Kidney (tissue), 14 donors: Measurements from ENCODE around the gene SEM1. TPM values are rescaled to one million over a fixed set of nuclear protein-coding genes. Genes with fewer than 3 reads are reported as not detected.

Source experiments
- DNase-seq, 5 donors: peaks; one replicate each; pipeline ENCODE4 v3.0.0-alpha.2; 2013 to 2020
- FAIRE-seq: peaks from 2 replicates; lab custom pipeline; 2012; peaks lifted over from hg19 to GRCh38; lab: Jason Lieb, UNC
- H3K27ac ChIP-seq, 2 donors: one replicate each; pipeline ENCODE4 v1.7.0; 2013; ENCODE audit warnings: low read depth in 2 of 2, low read length in 2 of 2, inconsistent platforms in 1 of 2
- H3K27me3 ChIP-seq: one replicate; pipeline ENCODE4 v1.7.1; 2013; ENCODE audit warnings: low read length, inconsistent platforms; ENCODE audit not compliant: control insufficient read depth, insufficient read depth
- H3K36me3 ChIP-seq, 3 donors: one replicate each; pipeline versions ENCODE4 v1.7.0 to v1.7.1; 2013; ENCODE audit warnings: low read length in 3 of 3, control low read depth in 1 of 3, inconsistent platforms in 1 of 3; ENCODE audit not compliant: insufficient read depth in 3 of 3, control insufficient read depth in 2 of 3
- H3K4me1 ChIP-seq, 3 donors: one replicate each; pipeline versions ENCODE4 v1.7.0 to v1.7.1; 2013; ENCODE audit warnings: low read length in 3 of 3, inconsistent platforms in 1 of 3, low read depth in 1 of 3; ENCODE audit not compliant: control insufficient read depth in 2 of 3, insufficient read depth in 2 of 3
- H3K4me3 ChIP-seq, 3 donors: one replicate each; pipeline versions ENCODE4 v1.7.0 to v1.8.1; 2013; ENCODE audit warnings: low read length in 3 of 3, control low read depth in 1 of 3, inconsistent platforms in 1 of 3
- H3K9ac ChIP-seq, 3 donors: one replicate each; pipeline versions ENCODE4 v1.7.0 to v1.7.1; 2013; ENCODE audit warnings: low read length in 3 of 3, control low read depth in 1 of 3, inconsistent platforms in 1 of 3
- H3K9me3 ChIP-seq, 3 donors: one replicate each; pipeline versions ENCODE4 v1.7.0 to v1.7.1; 2013; ENCODE audit warnings: low read length in 3 of 3, control low read depth in 1 of 3, inconsistent platforms in 1 of 3; ENCODE audit not compliant: control insufficient read depth in 2 of 3, insufficient read depth in 1 of 3
- intact Hi-C: fragments of 100-400 bp; cut with DNase I; formaldehyde crosslinking; loops from one replicate; pipeline ENCODE4 v1.11.1; 2022
- polyA plus RNA-seq: library from polyadenylated mRNA; stranded (reverse); fragments of 350-450 nt; fragmentation: Illumina TruSeq; extraction: RNeasy Lipid Tissue Mini Kit (QIAGEN cat#74804); gene quantifications from one replicate; pipeline ENCODE4 v1.2.3, GENCODE V29; 2014; ENCODE audit warnings: low read depth, low replicate concordance; ENCODE audit not compliant: insufficient read depth
- total RNA-seq: library from RNA; stranded (reverse); fragmentation: NEBNext Ultra II Directional; extraction: Animal tissue kit (Norgen Biotek cat#: 25700); gene quantifications from one replicate; pipeline ENCODE4 v1.2.1, GENCODE V29; 2021
- TF ChIP-seq, protein P1 (sequence below): IDR thresholded peaks from 3 replicates; pipeline ENCODE4 v1.5.1; 2012; ENCODE audit warnings: mild to moderate bottlenecking, moderate library complexity, borderline replicate concordance; ENCODE audit not compliant: insufficient read depth; ENCODE audit errors: extremely low read depth
- donor health status: control.
- donor health status: control.
- donor health status: control.
- donor health status: control.
- donor health status: control.
- donor health status: DM: yes; HTN: yes; CAD: no.
- donor health status: Normal renal cell carcinoma (clear cell type).

The SEM1 gene
- total and polyA plus RNA-seq, 2 donors from 2014 or later = 45.4 to 252 TPM

DNA sequence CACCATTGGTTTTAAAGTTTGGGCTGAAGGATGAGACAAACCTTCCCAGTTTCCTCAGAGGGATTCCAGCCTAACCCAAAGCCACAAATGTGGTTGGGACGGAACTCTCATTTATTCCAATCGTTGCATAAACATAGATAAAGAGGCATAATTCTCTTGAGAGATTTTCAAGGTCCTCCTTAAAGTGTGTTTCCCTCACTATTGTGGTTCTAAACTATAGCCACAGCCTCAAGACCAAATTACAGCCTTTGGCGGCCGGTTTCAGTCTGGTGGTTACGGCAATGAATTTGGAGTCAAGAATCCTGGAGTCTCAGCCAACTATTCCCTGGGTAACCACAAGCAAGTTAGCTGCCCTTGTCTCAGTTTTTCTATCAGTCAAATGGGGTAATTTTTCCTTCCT lies 42.6 kb downstream of the SEM1 start:
- intact Hi-C loops = no loop called here
- DNase-seq (no peak), FAIRE-seq (no peak)
- Histone ChIP-seq H3K9me3 (no peaks in the 10 kb centered on the region), H3K27ac (no peak overlapping the region), H3K36me3 (peaks cover 0 to 4% (median 2%) of the 10 kb centered on the region in 3 donors), H3K9ac (no peak overlapping the region), H3K4me1 (no peaks in the 10 kb centered on the region), H3K27me3 (no peaks in the 10 kb centered on the region), H3K4me3 (no peak overlapping the region)
- TF ChIP-seq, protein P1, sequence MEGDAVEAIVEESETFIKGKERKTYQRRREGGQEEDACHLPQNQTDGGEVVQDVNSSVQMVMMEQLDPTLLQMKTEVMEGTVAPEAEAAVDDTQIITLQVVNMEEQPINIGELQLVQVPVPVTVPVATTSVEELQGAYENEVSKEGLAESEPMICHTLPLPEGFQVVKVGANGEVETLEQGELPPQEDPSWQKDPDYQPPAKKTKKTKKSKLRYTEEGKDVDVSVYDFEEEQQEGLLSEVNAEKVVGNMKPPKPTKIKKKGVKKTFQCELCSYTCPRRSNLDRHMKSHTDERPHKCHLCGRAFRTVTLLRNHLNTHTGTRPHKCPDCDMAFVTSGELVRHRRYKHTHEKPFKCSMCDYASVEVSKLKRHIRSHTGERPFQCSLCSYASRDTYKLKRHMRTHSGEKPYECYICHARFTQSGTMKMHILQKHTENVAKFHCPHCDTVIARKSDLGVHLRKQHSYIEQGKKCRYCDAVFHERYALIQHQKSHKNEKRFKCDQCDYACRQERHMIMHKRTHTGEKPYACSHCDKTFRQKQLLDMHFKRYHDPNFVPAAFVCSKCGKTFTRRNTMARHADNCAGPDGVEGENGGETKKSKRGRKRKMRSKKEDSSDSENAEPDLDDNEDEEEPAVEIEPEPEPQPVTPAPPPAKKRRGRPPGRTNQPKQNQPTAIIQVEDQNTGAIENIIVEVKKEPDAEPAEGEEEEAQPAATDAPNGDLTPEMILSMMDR = no peak

DNA sequence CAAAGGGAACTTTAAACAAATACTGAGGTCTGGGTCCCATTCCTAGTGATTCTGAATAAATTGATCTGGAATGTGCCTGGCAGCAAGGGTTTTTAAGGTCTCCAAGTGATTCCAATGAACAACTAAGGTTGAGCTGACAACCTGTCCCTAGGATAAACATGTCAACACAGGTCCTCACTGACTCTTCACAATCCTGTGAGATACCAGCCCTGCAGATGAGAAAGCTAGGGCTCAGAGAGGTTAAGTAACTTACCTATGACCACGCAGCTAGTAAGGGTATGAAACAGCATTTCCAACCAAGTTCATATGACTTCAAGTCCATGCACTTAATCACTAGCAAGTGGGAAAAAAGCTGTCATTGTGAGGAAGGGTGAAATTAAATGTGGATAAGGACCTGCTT lies 44.0 kb downstream of the SEM1 start:
- TF ChIP-seq, protein P1 = no peak
- intact Hi-C loops = no loop called here
- DNase-seq = no peak
- no peak for FAIRE-seq
- Histone ChIP-seq H3K4me3 (no peak overlapping the region), H3K4me1 (no peaks in the 10 kb centered on the region), H3K27me3 (no peaks in the 10 kb centered on the region), H3K9ac (no peak overlapping the region), H3K9me3 (no peaks in the 10 kb centered on the region), H3K27ac (no peak overlapping the region), H3K36me3 (peaks cover 0 to 4% (median 2%) of the 10 kb centered on the region in 3 donors)

DNA sequence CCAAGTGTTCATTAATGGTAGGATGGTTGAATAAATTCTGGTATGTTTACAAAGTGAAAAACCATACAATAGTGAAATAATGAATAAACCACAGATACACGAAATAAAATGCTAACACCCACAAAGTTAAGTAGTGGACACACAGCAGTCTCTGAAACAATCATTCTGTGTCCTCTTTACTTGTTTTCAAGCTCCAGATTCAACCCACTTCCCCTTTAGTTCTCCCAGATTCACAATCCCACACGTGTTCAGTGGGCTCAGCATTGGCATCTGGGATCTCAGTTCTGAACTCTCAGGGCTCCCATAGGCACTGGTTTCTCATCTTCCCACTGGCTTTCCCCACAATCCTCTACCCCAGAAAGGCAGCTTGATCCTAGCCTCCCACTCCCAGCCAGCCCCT lies 44.9 kb downstream of the SEM1 start:
- H3K27ac ChIP-seq = no peak overlapping the region
- no peak overlapping the region for H3K9ac ChIP-seq
- no peak overlapping the region for H3K4me3 ChIP-seq
- DNase-seq = no peak
- FAIRE-seq = no peak
- no peaks in the 10 kb centered on the region for H3K4me1 ChIP-seq
- H3K36me3 ChIP-seq = peaks cover 0 to 4% (median 2%) of the 10 kb centered on the region in 3 donors
- TF ChIP-seq, protein P1 = no peak
- H3K27me3 ChIP-seq = no peaks in the 10 kb centered on the region
- intact Hi-C loops = no loop called here
- H3K9me3 ChIP-seq = no peaks in the 10 kb centered on the region

DNA sequence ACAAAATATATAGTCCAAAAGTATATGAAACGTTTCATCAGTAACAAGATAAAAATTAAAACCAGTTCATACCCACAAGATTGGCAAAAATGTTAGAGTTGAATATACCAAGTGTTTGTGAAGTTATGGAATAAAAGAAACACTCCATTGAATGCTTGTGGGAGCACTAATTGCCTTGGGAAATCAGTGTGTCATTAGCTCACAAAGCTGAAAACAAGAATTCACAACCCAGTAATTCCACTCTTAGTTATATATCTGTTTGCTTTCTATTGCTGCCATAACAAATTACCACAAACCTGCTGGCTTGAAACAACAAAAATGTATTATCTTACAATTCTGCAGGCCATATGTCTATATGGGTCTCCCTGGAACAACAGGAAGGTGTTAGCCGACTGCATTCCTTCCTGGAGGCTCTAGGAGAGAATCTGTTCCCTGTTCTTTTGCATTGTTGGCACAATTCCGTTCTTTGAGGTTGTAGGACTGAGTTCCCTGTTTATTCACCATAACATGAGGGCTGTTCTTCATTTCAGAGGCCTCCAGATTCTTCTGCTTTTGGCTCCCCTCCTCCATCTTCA lies 45.7 kb downstream of the SEM1 start:
- FAIRE-seq = no peak
- Histone ChIP-seq H3K9me3 (no peaks in the 10 kb centered on the region), H3K27me3 (no peaks in the 10 kb centered on the region), H3K4me1 (no peaks in the 10 kb centered on the region), H3K36me3 (peaks cover 0 to 4% (median 2%) of the 10 kb centered on the region in 3 donors), H3K27ac (no peak overlapping the region), H3K4me3 (no peak overlapping the region), H3K9ac (no peak overlapping the region)
- DNase-seq = no peak
- TF ChIP-seq, protein P1 = no peak
- intact Hi-C loops = no loop called here
